H9 (cell line): ENCODE data around the gene TNIP3. TPM values are rescaled to one million over a fixed set of nuclear protein-coding genes. Genes with fewer than 3 reads are reported as not detected.

ENCODE experiments used
- DNase-seq: peaks from one replicate; pipeline ENCODE4 v3.0.0-alpha.2; 2017
- H2AFZ ChIP-seq: one replicate; pipeline ENCODE4 v1.6.1; 2013; ENCODE audit warnings: mild to moderate bottlenecking, low read length, control low read depth, moderate library complexity
- H2AK5ac ChIP-seq: 2 replicates; pipeline ENCODE4 v1.6.1; 2013; ENCODE audit warnings: low read length, control low read depth, mixed read lengths; ENCODE audit not compliant: insufficient read length
- H2BK120ac ChIP-seq: one replicate; pipeline ENCODE4 v1.6.1; 2013; ENCODE audit warnings: low read depth, mild to moderate bottlenecking, low read length, control low read depth, inconsistent platforms; ENCODE audit not compliant: poor library complexity, severe bottlenecking
- H2BK12ac ChIP-seq: 2 replicates; pipeline ENCODE4 v1.6.1; 2013; ENCODE audit warnings: low read length, control low read depth, mixed read lengths, low read depth; ENCODE audit not compliant: insufficient read length
- H2BK15ac ChIP-seq: 2 replicates; pipeline ENCODE4 v1.6.1; 2013; ENCODE audit warnings: low read depth, low read length, control low read depth
- H2BK20ac ChIP-seq: one replicate; pipeline ENCODE4 v1.6.1; 2013; ENCODE audit warnings: low read depth, mild to moderate bottlenecking, low read length, control low read depth, inconsistent platforms; ENCODE audit not compliant: poor library complexity, severe bottlenecking
- H2BK5ac ChIP-seq: 2 replicates; pipeline ENCODE4 v1.6.1; 2013; ENCODE audit warnings: low read length, control low read depth, mixed read lengths; ENCODE audit not compliant: insufficient read length
- H3K14ac ChIP-seq: 2 replicates; pipeline ENCODE4 v1.6.1; 2013; ENCODE audit warnings: low read length, control low read depth; ENCODE audit not compliant: insufficient read depth
- H3K18ac ChIP-seq: 2 replicates; pipeline ENCODE4 v1.6.1; 2013; ENCODE audit warnings: low read depth, mild to moderate bottlenecking, mixed read lengths, low read length, control low read depth; ENCODE audit not compliant: insufficient read length
- H3K23ac ChIP-seq: 2 replicates; pipeline ENCODE4 v1.6.1; 2013; ENCODE audit warnings: low read length, control low read depth, mixed read lengths, low read depth; ENCODE audit not compliant: insufficient read length
- H3K23me2 ChIP-seq: 2 replicates; pipeline ENCODE4 v1.6.1; 2013; ENCODE audit warnings: low read depth, mild to moderate bottlenecking, mixed read lengths, low read length, control low read depth; ENCODE audit not compliant: insufficient read length, poor library complexity, severe bottlenecking
- H3K27ac ChIP-seq: 2 replicates; pipeline ENCODE4 v1.5.1; 2013; ENCODE audit warnings: low read length, control low read depth, mixed read lengths, low read depth; ENCODE audit not compliant: insufficient read length
- H3K27me3 ChIP-seq: 2 replicates; pipeline ENCODE4 v1.6.1; 2013; ENCODE audit warnings: low read length, control low read depth, inconsistent platforms; ENCODE audit not compliant: insufficient read depth
- H3K4ac ChIP-seq: 2 replicates; pipeline ENCODE4 v1.6.1; 2013; ENCODE audit warnings: low read depth, mild to moderate bottlenecking, control low read depth, inconsistent platforms, low read length, moderate library complexity
- H3K4me1 ChIP-seq: 2 replicates; pipeline ENCODE4 v1.6.1; 2013; ENCODE audit warnings: low read length, control low read depth, inconsistent platforms; ENCODE audit not compliant: insufficient read depth
- H3K4me2 ChIP-seq: 2 replicates; pipeline ENCODE4 v1.6.1; 2013; ENCODE audit warnings: low read length, control low read depth, mixed read lengths; ENCODE audit not compliant: insufficient read length, insufficient read depth
- H3K56ac ChIP-seq: 2 replicates; pipeline ENCODE4 v1.6.1; 2013; ENCODE audit warnings: low read depth, mild to moderate bottlenecking, mixed read lengths, low read length, control low read depth; ENCODE audit not compliant: insufficient read length
- H3K79me1 ChIP-seq: 2 replicates; pipeline ENCODE4 v1.6.1; 2013; ENCODE audit warnings: low read depth, mild to moderate bottlenecking, moderate library complexity, low read length, control low read depth, inconsistent platforms; ENCODE audit not compliant: insufficient read depth, poor library complexity, severe bottlenecking
- H3K79me2 ChIP-seq: 2 replicates; pipeline ENCODE4 v1.6.1; 2013; ENCODE audit warnings: low read length, control low read depth, inconsistent platforms; ENCODE audit not compliant: insufficient read depth
- H3K9ac ChIP-seq: 2 replicates; pipeline ENCODE4 v1.6.1; 2013; ENCODE audit warnings: low read length, control low read depth, mixed read lengths; ENCODE audit not compliant: insufficient read length; ENCODE audit errors: extremely low read depth
- H3K9me3 ChIP-seq: one replicate; pipeline ENCODE4 v1.6.1; 2013; ENCODE audit warnings: low read depth, low read length, inconsistent platforms; ENCODE audit not compliant: control insufficient read depth
- H3T11ph ChIP-seq: one replicate; pipeline ENCODE4 v1.6.1; 2013; ENCODE audit warnings: mild to moderate bottlenecking, low read length, control low read depth, inconsistent platforms
- H4K20me1 ChIP-seq: one replicate; pipeline ENCODE4 v1.6.1; 2013; ENCODE audit not compliant: control insufficient read depth, insufficient read length, insufficient read depth
- H4K5ac ChIP-seq: 2 replicates; pipeline ENCODE4 v1.6.1; 2013; ENCODE audit warnings: low read depth, mild to moderate bottlenecking, mixed read lengths, low read length, control low read depth; ENCODE audit not compliant: insufficient read length
- H4K8ac ChIP-seq: replicated peaks from 2 replicates; pipeline ENCODE4 v1.6.1; 2013; ENCODE audit warnings: low read length, control low read depth, mixed read lengths, low read depth; ENCODE audit not compliant: insufficient read length
- H4K91ac ChIP-seq: 2 replicates; pipeline ENCODE4 v1.6.1; 2013; ENCODE audit warnings: low read depth, mild to moderate bottlenecking, moderate library complexity, mixed read lengths, low read length, control low read depth; ENCODE audit not compliant: insufficient read length
- H3K27ac Mint-ChIP-seq, 3 experiments: 2 replicates in 2 of 3; 3 replicates in 1 of 3; pipeline ENCODE4 v1.8.0; 2020 to 2021; ENCODE audit warnings: mixed read lengths in 3 of 3, mild to moderate bottlenecking in 1 of 3, moderate library complexity in 1 of 3
- H3K27me3 Mint-ChIP-seq: 2 replicates; pipeline ENCODE4 v1.8.0; 2021; ENCODE audit warnings: low read depth, mild to moderate bottlenecking, moderate library complexity, mixed read lengths
- H3K36me3 Mint-ChIP-seq, 3 experiments: 2 replicates in 2 of 3; 3 replicates in 1 of 3; pipeline ENCODE4 v1.8.0; 2020 to 2021; ENCODE audit warnings: low read depth in 3 of 3, mixed read lengths in 3 of 3; ENCODE audit not compliant: insufficient read depth in 1 of 3
- H3K4me1 Mint-ChIP-seq, 2 experiments: 2 replicates each; pipeline ENCODE4 v1.8.0; 2020; ENCODE audit warnings: mixed read lengths in 2 of 2
- H3K4me3 Mint-ChIP-seq, 2 experiments: 2 replicates in 1 of 2; 3 replicates in 1 of 2; pipeline ENCODE4 v1.8.0; 2020 to 2021; ENCODE audit warnings: mild to moderate bottlenecking in 2 of 2, mixed read lengths in 2 of 2, moderate library complexity in 1 of 2
- H3K9me3 Mint-ChIP-seq, 2 experiments: 2 replicates in 1 of 2; 3 replicates in 1 of 2; pipeline ENCODE4 v1.8.0; 2020; ENCODE audit warnings: mild to moderate bottlenecking in 2 of 2, mixed read lengths in 2 of 2, moderate library complexity in 1 of 2
- CTCF ChIP-seq: fragments of 200-600 bp; sonication (generic); conservative IDR thresholded peaks from 3 replicates; pipeline ENCODE4 v1.8.0; 2021; ENCODE audit warnings: antibody characterized with exemption, mild to moderate bottlenecking
- WGBS: extraction: QIAGEN DNeasy Blood & Tissue Kit; methylation state at CpG from one replicate; pipeline ENCODE4 v1.1.7; 2013; ENCODE audit warnings: missing lambda C conversion rate, low lambda C conversion rate, mixed read lengths; ENCODE audit not compliant: insufficient read length; ENCODE audit errors: extremely low coverage; 5-methylcytosine and 5-hydroxymethylcytosine counted together
- total RNA-seq: library from RNA; stranded (reverse); gene quantifications from 2 replicates; pipeline ENCODE4 v1.2.1, GENCODE V29; 2021

Gene TNIP3
- total RNA-seq, 1 experiment from 2014 or later, result not detected

- no peak overlapping the region for H3K4ac ChIP-seq
- H2BK20ac ChIP-seq, result no peak overlapping the region
- H3K4me1 ChIP-seq, result no peaks in the 10 kb centered on the region
- H3K23ac ChIP-seq, result no peak overlapping the region
- H3K27ac Mint-ChIP-seq, result no peak overlapping the region
- no peak overlapping the region for H2BK15ac ChIP-seq
- no CpG with 5 or more reads among the region's 6 CpGs for WGBS
- no peaks in the 10 kb centered on the region for H3K79me1 ChIP-seq
- no peaks in the 10 kb centered on the region for H3K23me2 ChIP-seq
- H3K14ac ChIP-seq, result no peak overlapping the region
- H3K27ac ChIP-seq, result no peak overlapping the region
- no peaks in the 10 kb centered on the region; a peak in 1 of 4 replicates for H3K4me1 Mint-ChIP-seq
- no peaks in the 10 kb centered on the region for H3K79me2 ChIP-seq
- no peaks in the 10 kb centered on the region; the same call in 1 of the 2 replicates for H3K27me3 ChIP-seq
- no peak overlapping the region for H2AFZ ChIP-seq
- no peak overlapping the region for H2BK5ac ChIP-seq
- no peak overlapping the region for H4K5ac ChIP-seq
- no peak overlapping the region for H3K4me2 ChIP-seq
- no peak overlapping the region for H2BK12ac ChIP-seq
- no peak overlapping the region for H3K4me3 Mint-ChIP-seq
- no peak overlapping the region for H2BK120ac ChIP-seq
- H3K56ac ChIP-seq, result no peak overlapping the region
- no peak overlapping the region for H2AK5ac ChIP-seq
- H3K18ac ChIP-seq, result no peak overlapping the region
- no peaks in the 10 kb centered on the region for H3K27me3 Mint-ChIP-seq
- H4K91ac ChIP-seq, result no peak overlapping the region
- H3K9me3 ChIP-seq, result no peaks in the 10 kb centered on the region
- no peak for TF ChIP-seq CTCF
- no peaks in the 10 kb centered on the region; a peak in 1 of 7 replicates for H3K36me3 Mint-ChIP-seq
- no peak overlapping the region for H3K9ac ChIP-seq
- H4K20me1 ChIP-seq, result no peaks in the 10 kb centered on the region
- H3K9me3 Mint-ChIP-seq, result no peaks in the 10 kb centered on the region
- no peak overlapping the region for H4K8ac ChIP-seq
- DNase-seq, result no peak
- H3T11ph ChIP-seq, result no peak overlapping the region
Measured at GRCh38 chr4:121126449-121127006, 37.6 kb downstream of the TNIP3 start.
